ENCODE data around the gene APBB1. TPM values are rescaled to one million over a fixed set of nuclear protein-coding genes. Genes with fewer than 3 reads are reported as not detected.

APBB1 gene
- total and polyA plus RNA-seq, 5 donors from 2014 or later: 89.0 to 134 (median 113) TPM

GRCh38 chr11:6405052-6405667, 13.7 kb downstream of the APBB1 start:
- Histone ChIP-seq H3K4me1 (ENCODE audit: control insufficient read depth, insufficient read depth, low read length, poor library complexity, severe bottlenecking) (peaks cover 74% of the 10 kb centered on the region), H3K4me3 (ENCODE audit: low read depth, low read length) (no peak overlapping the region), H3K27ac (ENCODE audit: insufficient read depth, low read length, poor library complexity, severe bottlenecking) (peak overlapping the region; percentile 82), H3K27me3 (ENCODE audit: control insufficient read depth, insufficient read depth, low read length) (no peaks in the 10 kb centered on the region), H3K36me3 (ENCODE audit: control insufficient read depth, insufficient read depth, low read length) (peaks cover 22% of the 10 kb centered on the region), H3K9me3 (ENCODE audit: control insufficient read depth in 2 of 2, low read length in 2 of 2) (no peaks in the 10 kb centered on the region)
- H3K9me3 Mint-ChIP-seq: peaks cover 0 to 2% (median 0%) of the 10 kb centered on the region in 7 donors
- peak overlapping the region in 3 of 4 donors; percentile 34 to 80 (median 75) for H3K4me3 Mint-ChIP-seq
- peaks cover 4% of the 10 kb centered on the region for H3K27me3 Mint-ChIP-seq
- H3K4me1 Mint-ChIP-seq: peaks cover 10 to 89% (median 56%) of the 10 kb centered on the region in 4 donors
- no peak for ATAC-seq (ENCODE audit: low read depth in 2 of 2)
- peak overlapping the region; percentile 81 to 97 (median 92) for H3K27ac Mint-ChIP-seq
- peaks cover 52% of the 10 kb centered on the region for H3K36me3 Mint-ChIP-seq
- no peak for DNase-seq

- Mint-ChIP-seq H3K36me3 (peaks cover 49% of the 10 kb centered on the region), H3K4me1 (peaks cover 9 to 89% (median 54%) of the 10 kb centered on the region in 4 donors), H3K4me3 (peak overlapping the region; percentile 32 to 94 (median 87)), H3K9me3 (peaks cover 0 to 2% (median 0%) of the 10 kb centered on the region in 7 donors), H3K27me3 (peaks cover 4% of the 10 kb centered on the region), H3K27ac (peak overlapping the region; percentile 81 to 97 (median 92))
- ATAC-seq (ENCODE audit: low read depth in 2 of 2) (peak; percentile 59 to 66), DNase-seq (peak in 2 of 3 donors; percentile 43 to 52)
- peaks cover 17% of the 10 kb centered on the region for H3K36me3 ChIP-seq (ENCODE audit: control insufficient read depth, insufficient read depth, low read length)
- H3K4me3 ChIP-seq (ENCODE audit: low read depth, low read length): peak overlapping the region; percentile 66
- no peaks in the 10 kb centered on the region for H3K9me3 ChIP-seq (ENCODE audit: control insufficient read depth in 2 of 2, low read length in 2 of 2)
- H3K27me3 ChIP-seq (ENCODE audit: control insufficient read depth, insufficient read depth, low read length): no peaks in the 10 kb centered on the region
- peak overlapping the region; percentile 82 for H3K27ac ChIP-seq (ENCODE audit: insufficient read depth, low read length, poor library complexity, severe bottlenecking)
- peaks cover 72% of the 10 kb centered on the region for H3K4me1 ChIP-seq (ENCODE audit: control insufficient read depth, insufficient read depth, low read length, poor library complexity, severe bottlenecking)
These were observed 14.4 kb downstream of the APBB1 start for GRCh38 chr11:6404342-6405051.

GRCh38 chr11:6403539-6403938, 15.4 kb downstream of the APBB1 start:
- peak overlapping the region; percentile 66 for H3K4me3 ChIP-seq (ENCODE audit: low read depth, low read length)
- Mint-ChIP-seq H3K27me3 (peaks cover 4% of the 10 kb centered on the region), H3K27ac (peak overlapping the region; percentile 81 to 97 (median 92))

GRCh38 chr11:6402561-6402981, 16.3 kb downstream of the APBB1 start:
- Mint-ChIP-seq H3K27me3 (peaks cover 4% of the 10 kb centered on the region), H3K4me3 (peak overlapping the region; percentile 80 to 91 (median 87)), H3K27ac (peak overlapping the region; percentile 81 to 97 (median 92)), H3K4me1 (peaks cover 9 to 97% (median 52%) of the 10 kb centered on the region in 4 donors), H3K36me3 (peaks cover 57% of the 10 kb centered on the region), H3K9me3 (peaks cover 0 to 2% (median 0%) of the 10 kb centered on the region in 7 donors)
- H3K36me3 ChIP-seq (ENCODE audit: control insufficient read depth, insufficient read depth, low read length): peaks cover 14% of the 10 kb centered on the region
- H3K27ac ChIP-seq (ENCODE audit: insufficient read depth, low read length, poor library complexity, severe bottlenecking): peak overlapping the region; percentile 82
- no peaks in the 10 kb centered on the region for H3K27me3 ChIP-seq (ENCODE audit: control insufficient read depth, insufficient read depth, low read length)
- DNase-seq (peak; percentile 67 to 97 (median 92)), ATAC-seq (ENCODE audit: low read depth in 2 of 2) (peak; percentile 88 to 91)
- peaks cover 68% of the 10 kb centered on the region for H3K4me1 ChIP-seq (ENCODE audit: control insufficient read depth, insufficient read depth, low read length, poor library complexity, severe bottlenecking)
- no peaks in the 10 kb centered on the region for H3K9me3 ChIP-seq (ENCODE audit: control insufficient read depth in 2 of 2, low read length in 2 of 2)
- peak overlapping the region; percentile 66 for H3K4me3 ChIP-seq (ENCODE audit: low read depth, low read length)

More at GRCh38 chr11:6403539-6403938, 15.4 kb downstream of the APBB1 start:
- peaks cover 9 to 92% (median 56%) of the 10 kb centered on the region in 4 donors for H3K4me1 Mint-ChIP-seq
- H3K9me3 Mint-ChIP-seq: peaks cover 0 to 2% (median 0%) of the 10 kb centered on the region in 7 donors
- no peak for ATAC-seq (ENCODE audit: low read depth in 2 of 2)
- Histone ChIP-seq H3K27ac (ENCODE audit: insufficient read depth, low read length, poor library complexity, severe bottlenecking) (peak overlapping the region; percentile 82), H3K27me3 (ENCODE audit: control insufficient read depth, insufficient read depth, low read length) (no peaks in the 10 kb centered on the region), H3K36me3 (ENCODE audit: control insufficient read depth, insufficient read depth, low read length) (peaks cover 12% of the 10 kb centered on the region), H3K4me1 (ENCODE audit: control insufficient read depth, insufficient read depth, low read length, poor library complexity, severe bottlenecking) (peaks cover 70% of the 10 kb centered on the region), H3K9me3 (ENCODE audit: control insufficient read depth in 2 of 2, low read length in 2 of 2) (no peaks in the 10 kb centered on the region)
- no peak for DNase-seq
- H3K4me3 Mint-ChIP-seq: peak overlapping the region; percentile 80 to 94 (median 91)
- peaks cover 52% of the 10 kb centered on the region for H3K36me3 Mint-ChIP-seq

- Histone ChIP-seq H3K9me3 (ENCODE audit: control insufficient read depth in 2 of 2, low read length in 2 of 2) (no peaks in the 10 kb centered on the region), H3K27me3 (ENCODE audit: control insufficient read depth, insufficient read depth, low read length) (no peaks in the 10 kb centered on the region), H3K36me3 (ENCODE audit: control insufficient read depth, insufficient read depth, low read length) (peaks cover 19% of the 10 kb centered on the region), H3K4me1 (ENCODE audit: control insufficient read depth, insufficient read depth, low read length, poor library complexity, severe bottlenecking) (peaks cover 63% of the 10 kb centered on the region), H3K27ac (ENCODE audit: insufficient read depth, low read length, poor library complexity, severe bottlenecking) (peak overlapping the region; percentile 82), H3K4me3 (ENCODE audit: low read depth, low read length) (peak overlapping the region; percentile 66)
- DNase-seq (peak in 1 of 3 donors; percentile 52), ATAC-seq (ENCODE audit: low read depth in 2 of 2) (no peak)
- Mint-ChIP-seq H3K4me1 (peaks cover 12 to 97% (median 48%) of the 10 kb centered on the region in 4 donors), H3K27me3 (peaks cover 4% of the 10 kb centered on the region), H3K9me3 (peaks cover 0 to 2% (median 0%) of the 10 kb centered on the region in 7 donors), H3K36me3 (peaks cover 57% of the 10 kb centered on the region), H3K27ac (peak overlapping the region; percentile 81 to 97 (median 92)), H3K4me3 (peak overlapping the region; percentile 80 to 91 (median 87))
These were observed 16.8 kb downstream of the APBB1 start for GRCh38 chr11:6402061-6402470.

GRCh38 chr11:6401464-6401863, 17.4 kb downstream of the APBB1 start:
- ATAC-seq (ENCODE audit: low read depth in 2 of 2): no peak
- DNase-seq: no peak
- H3K4me3 ChIP-seq (ENCODE audit: low read depth, low read length): no peak overlapping the region
- H3K27ac Mint-ChIP-seq: peak overlapping the region; percentile 50 to 92 (median 79)
- H3K36me3 ChIP-seq (ENCODE audit: control insufficient read depth, insufficient read depth, low read length): peaks cover 24% of the 10 kb centered on the region
- no peaks in the 10 kb centered on the region for H3K27me3 ChIP-seq (ENCODE audit: control insufficient read depth, insufficient read depth, low read length)
- H3K36me3 Mint-ChIP-seq: peaks cover 52% of the 10 kb centered on the region
- no peaks in the 10 kb centered on the region for H3K9me3 ChIP-seq (ENCODE audit: control insufficient read depth in 2 of 2, low read length in 2 of 2)
- peaks cover 57% of the 10 kb centered on the region for H3K4me1 ChIP-seq (ENCODE audit: control insufficient read depth, insufficient read depth, low read length, poor library complexity, severe bottlenecking)
- peaks cover 4% of the 10 kb centered on the region for H3K27me3 Mint-ChIP-seq
- peak overlapping the region; percentile 50 to 88 (median 63) for H3K4me3 Mint-ChIP-seq
- H3K4me1 Mint-ChIP-seq: peaks cover 18 to 97% (median 44%) of the 10 kb centered on the region in 4 donors
- H3K9me3 Mint-ChIP-seq: peaks cover 0 to 2% (median 0%) of the 10 kb centered on the region in 7 donors
- peak overlapping the region; percentile 53 for H3K27ac ChIP-seq (ENCODE audit: insufficient read depth, low read length, poor library complexity, severe bottlenecking)

- ATAC-seq (ENCODE audit: low read depth in 2 of 2): no peak
- no peaks in the 10 kb centered on the region for H3K9me3 ChIP-seq (ENCODE audit: control insufficient read depth in 2 of 2, low read length in 2 of 2)
- no peak overlapping the region for H3K4me3 ChIP-seq (ENCODE audit: low read depth, low read length)
- H3K4me1 Mint-ChIP-seq: peaks cover 21 to 97% (median 40%) of the 10 kb centered on the region in 4 donors
- H3K4me3 Mint-ChIP-seq: peak overlapping the region in 3 of 4 donors; percentile 50 to 65 (median 61)
- peaks cover 0 to 1% (median 0%) of the 10 kb centered on the region in 7 donors for H3K9me3 Mint-ChIP-seq
- peaks cover 24% of the 10 kb centered on the region for H3K36me3 ChIP-seq (ENCODE audit: control insufficient read depth, insufficient read depth, low read length)
- peaks cover 49% of the 10 kb centered on the region for H3K4me1 ChIP-seq (ENCODE audit: control insufficient read depth, insufficient read depth, low read length, poor library complexity, severe bottlenecking)
- H3K27me3 ChIP-seq (ENCODE audit: control insufficient read depth, insufficient read depth, low read length): no peaks in the 10 kb centered on the region
- no peaks in the 10 kb centered on the region for H3K27me3 Mint-ChIP-seq
- peaks cover 53% of the 10 kb centered on the region for H3K36me3 Mint-ChIP-seq
- DNase-seq: no peak
- H3K27ac ChIP-seq (ENCODE audit: insufficient read depth, low read length, poor library complexity, severe bottlenecking): peak overlapping the region; percentile 16
- H3K27ac Mint-ChIP-seq: peak overlapping the region; percentile 66 to 92 (median 79)
These were observed 18.2 kb downstream of the APBB1 start for GRCh38 chr11:6400431-6401345.
